ENCODE measurements around the gene UQCC2.

Gene UQCC2

DNA sequence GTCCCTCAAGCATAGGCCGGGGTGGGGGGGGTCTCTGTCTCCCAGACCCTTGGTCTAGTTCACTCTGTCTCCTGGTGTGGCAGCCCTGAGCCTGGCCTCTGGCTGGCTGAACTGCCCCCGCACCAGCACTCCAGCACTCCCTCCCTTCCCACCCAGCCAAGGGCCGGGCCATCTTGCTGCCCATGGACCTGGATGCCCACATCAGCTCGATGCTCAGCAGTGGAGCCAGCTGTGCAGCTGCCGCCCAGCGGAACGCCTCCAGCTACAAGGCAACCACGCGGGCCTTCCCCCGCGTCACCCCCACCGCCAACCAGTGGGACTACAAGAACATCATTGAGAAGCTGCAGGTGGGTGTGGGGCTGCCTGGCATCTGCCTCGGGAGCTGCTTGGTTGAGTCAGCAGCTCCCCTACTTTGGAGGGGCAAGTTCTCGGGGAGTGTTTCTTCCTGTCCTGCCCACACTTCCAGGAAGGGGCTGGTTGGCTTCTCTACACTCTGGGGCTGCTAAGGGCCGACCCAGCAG lies 28.4 kb downstream of the UQCC2 start:
- no peak overlapping the region for H3K4me2 ChIP-seq (ENCODE audit: insufficient read depth, low read length, poor library complexity, severe bottlenecking)
- peak overlapping the region; percentile 50 for H3K14ac ChIP-seq (ENCODE audit: low read length)
- H3K36me3 ChIP-seq (replicated peaks in 1 of 2; ENCODE audit: control insufficient read depth in 2 of 2, insufficient read depth in 2 of 2, low read length in 2 of 2) = no peaks in the 10 kb centered on the region
- peak overlapping the region; percentile 77 for H2AK5ac ChIP-seq (ENCODE audit: low read depth, low read length)
- H4K8ac ChIP-seq (ENCODE audit: low read depth, low read length) = peak overlapping the region; percentile 32
- H3K4me1 ChIP-seq (ENCODE audit: control insufficient read depth in 2 of 2, insufficient read depth in 1 of 2, low read depth in 1 of 2, low read length in 2 of 2) = peaks cover 0 to 4% of the 10 kb centered on the region in 2 donors
- peak overlapping the region; percentile 46 for H2BK5ac ChIP-seq (ENCODE audit: low read length)
- H3K79me1 ChIP-seq (ENCODE audit: low read depth, low read length) = peaks cover 2% of the 10 kb centered on the region
- H3K9ac ChIP-seq (ENCODE audit: low read depth, low read length, poor library complexity) = no peak overlapping the region
- no peaks in the 10 kb centered on the region for H3K27me3 ChIP-seq (ENCODE audit: control insufficient read depth in 3 of 3, insufficient read depth in 3 of 3, low read depth in 1 of 3, low read length in 3 of 3)
- no peak overlapping the region for H3K4ac ChIP-seq (ENCODE audit: low read length)
- peak overlapping the region; percentile 37 for H3K23ac ChIP-seq (ENCODE audit: low read depth, low read length, poor library complexity)
- H3K18ac ChIP-seq (ENCODE audit: low read length) = peak overlapping the region; percentile 74
- H2BK12ac ChIP-seq (ENCODE audit: low read length) = no peak overlapping the region
- no peak for DNase-seq (ENCODE audit: low spot score)
- no peak overlapping the region for H3K4me3 ChIP-seq (ENCODE audit: low read length in 2 of 2)
- no peaks in the 10 kb centered on the region for H3K9me3 ChIP-seq (replicated peaks in 1 of 2; ENCODE audit: control insufficient read depth in 2 of 2, insufficient read depth in 1 of 2, low read depth in 1 of 2, low read length in 2 of 2)
- H2BK120ac ChIP-seq (ENCODE audit: low read depth, low read length) = no peak overlapping the region
- no peak overlapping the region for H2AFZ ChIP-seq (ENCODE audit: low read length)
- peak overlapping the region; percentile 47 for H2BK15ac ChIP-seq (ENCODE audit: low read length)
- no peak overlapping the region for H3K27ac ChIP-seq (replicated peaks; ENCODE audit: low read length)
- WGBS, 2 donors (ENCODE audit: extremely low coverage in 2 of 2, insufficient read length in 2 of 2, insufficient replicate concordance in 1 of 2) = no CpG with 5 or more reads among the region's 15 CpGs
- peak overlapping the region; percentile 67 for H4K91ac ChIP-seq (ENCODE audit: low read depth, low read length, poor library complexity)

DNA sequence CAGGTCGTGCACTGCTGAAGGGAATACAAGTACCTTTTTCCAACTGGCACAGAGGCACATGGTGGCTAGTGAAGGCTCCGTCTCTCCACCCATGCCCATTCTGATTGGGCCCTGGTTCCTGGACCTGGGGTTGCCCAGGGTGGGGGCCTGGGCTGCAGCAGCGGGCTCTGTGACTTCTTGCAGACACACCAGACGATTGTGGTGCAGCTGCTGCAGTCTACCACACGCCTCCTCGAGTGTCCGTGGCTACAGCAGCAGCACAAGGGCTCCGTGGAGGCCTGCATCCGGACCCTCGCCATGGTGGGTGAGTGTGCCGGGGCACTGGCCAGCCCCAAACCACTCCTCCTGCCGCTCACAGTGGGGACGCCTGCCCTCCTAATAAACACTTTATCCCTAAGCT lies 29.2 kb downstream of the UQCC2 start:
- H3K9ac ChIP-seq (ENCODE audit: low read depth, low read length, poor library complexity) = no peak overlapping the region
- peaks cover 2% of the 10 kb centered on the region for H3K79me1 ChIP-seq (ENCODE audit: low read depth, low read length)
- no peak for DNase-seq (ENCODE audit: low spot score)
- H2BK12ac ChIP-seq (ENCODE audit: low read length) = no peak overlapping the region
- H2AK5ac ChIP-seq (ENCODE audit: low read depth, low read length) = no peak overlapping the region
- H3K9me3 ChIP-seq (replicated peaks in 1 of 2; ENCODE audit: control insufficient read depth in 2 of 2, insufficient read depth in 1 of 2, low read depth in 1 of 2, low read length in 2 of 2) = no peaks in the 10 kb centered on the region
- no peak overlapping the region for H3K4me2 ChIP-seq (ENCODE audit: insufficient read depth, low read length, poor library complexity, severe bottlenecking)
- H3K27me3 ChIP-seq (ENCODE audit: control insufficient read depth in 3 of 3, insufficient read depth in 3 of 3, low read depth in 1 of 3, low read length in 3 of 3) = no peaks in the 10 kb centered on the region
- peaks cover 0 to 4% of the 10 kb centered on the region in 2 donors for H3K4me1 ChIP-seq (ENCODE audit: control insufficient read depth in 2 of 2, insufficient read depth in 1 of 2, low read depth in 1 of 2, low read length in 2 of 2)
- no peak overlapping the region for H3K14ac ChIP-seq (ENCODE audit: low read length)
- no peak overlapping the region for H4K91ac ChIP-seq (ENCODE audit: low read depth, low read length, poor library complexity)
- peak overlapping the region; percentile 46 for H2BK5ac ChIP-seq (ENCODE audit: low read length)
- no peak overlapping the region for H3K4me3 ChIP-seq (ENCODE audit: low read length in 2 of 2)
- H2AFZ ChIP-seq (ENCODE audit: low read length) = no peak overlapping the region
- no peak overlapping the region for H4K8ac ChIP-seq (ENCODE audit: low read depth, low read length)
- peak overlapping the region; percentile 75 for H3K23ac ChIP-seq (ENCODE audit: low read depth, low read length, poor library complexity)
- H3K18ac ChIP-seq (ENCODE audit: low read length) = no peak overlapping the region
- no peak overlapping the region for H2BK15ac ChIP-seq (ENCODE audit: low read length)
- WGBS, 2 donors (ENCODE audit: extremely low coverage in 2 of 2, insufficient read length in 2 of 2, insufficient replicate concordance in 1 of 2) = no CpG with 5 or more reads among the region's 13 CpGs
- H3K4ac ChIP-seq (ENCODE audit: low read length) = no peak overlapping the region
- H3K27ac ChIP-seq (replicated peaks; ENCODE audit: low read length) = no peak overlapping the region
- H2BK120ac ChIP-seq (ENCODE audit: low read depth, low read length) = no peak overlapping the region
- H3K36me3 ChIP-seq (replicated peaks in 1 of 2; ENCODE audit: control insufficient read depth in 2 of 2, insufficient read depth in 2 of 2, low read length in 2 of 2) = no peaks in the 10 kb centered on the region

DNA sequence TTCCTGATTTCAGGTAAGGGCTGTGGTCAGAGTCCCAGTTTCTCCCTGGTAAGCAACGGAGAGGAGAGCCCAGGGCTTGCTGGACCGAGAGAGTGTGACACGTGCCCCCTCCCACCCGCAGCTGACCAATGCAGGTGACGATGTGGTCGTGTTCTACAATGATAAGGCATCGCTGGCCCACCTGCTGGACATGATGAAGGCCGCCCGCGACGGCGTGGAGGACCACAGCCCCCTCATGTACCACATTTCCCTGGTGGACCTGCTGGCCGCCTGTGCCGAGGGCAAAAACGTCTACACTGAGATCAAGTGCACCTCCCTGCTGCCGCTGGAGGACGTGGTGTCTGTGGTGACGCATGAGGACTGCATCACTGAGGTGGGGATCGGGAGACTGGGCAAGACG lies 31.7 kb downstream of the UQCC2 start:
- no peak overlapping the region for H2BK120ac ChIP-seq (ENCODE audit: low read depth, low read length)
- no peaks in the 10 kb centered on the region for H3K9me3 ChIP-seq (replicated peaks in 1 of 2; ENCODE audit: control insufficient read depth in 2 of 2, insufficient read depth in 1 of 2, low read depth in 1 of 2, low read length in 2 of 2)
- no peak overlapping the region for H3K27ac ChIP-seq (replicated peaks; ENCODE audit: low read length)
- H2BK5ac ChIP-seq (ENCODE audit: low read length) = no peak overlapping the region
- H3K14ac ChIP-seq (ENCODE audit: low read length) = no peak overlapping the region
- H3K79me1 ChIP-seq (ENCODE audit: low read depth, low read length) = peaks cover 2% of the 10 kb centered on the region
- WGBS, 2 donors (ENCODE audit: extremely low coverage in 2 of 2, insufficient read length in 2 of 2, insufficient replicate concordance in 1 of 2) = no CpG with 5 or more reads among the region's 20 CpGs
- no peak overlapping the region for H3K4me3 ChIP-seq (ENCODE audit: low read length in 2 of 2)
- H2BK12ac ChIP-seq (ENCODE audit: low read length) = peak overlapping the region; percentile 4
- no peaks in the 10 kb centered on the region for H3K27me3 ChIP-seq (ENCODE audit: control insufficient read depth in 3 of 3, insufficient read depth in 3 of 3, low read depth in 1 of 3, low read length in 3 of 3)
- H3K23ac ChIP-seq (ENCODE audit: low read depth, low read length, poor library complexity) = peak overlapping the region; percentile 75
- no peak overlapping the region for H2AFZ ChIP-seq (ENCODE audit: low read length)
- peak overlapping the region; percentile 70 for H4K8ac ChIP-seq (ENCODE audit: low read depth, low read length)
- no peak for DNase-seq (ENCODE audit: low spot score)
- H3K18ac ChIP-seq (ENCODE audit: low read length) = no peak overlapping the region
- no peak overlapping the region for H3K4ac ChIP-seq (ENCODE audit: low read length)
- H2AK5ac ChIP-seq (ENCODE audit: low read depth, low read length) = peak overlapping the region; percentile 20
- H3K4me2 ChIP-seq (ENCODE audit: insufficient read depth, low read length, poor library complexity, severe bottlenecking) = no peak overlapping the region
- no peaks in the 10 kb centered on the region for H3K36me3 ChIP-seq (replicated peaks in 1 of 2; ENCODE audit: control insufficient read depth in 2 of 2, insufficient read depth in 2 of 2, low read length in 2 of 2)
- peak overlapping the region; percentile 15 for H3K9ac ChIP-seq (ENCODE audit: low read depth, low read length, poor library complexity)
- H2BK15ac ChIP-seq (ENCODE audit: low read length) = peak overlapping the region; percentile 40
- no peaks in the 10 kb centered on the region for H3K4me1 ChIP-seq (ENCODE audit: control insufficient read depth in 2 of 2, insufficient read depth in 1 of 2, low read depth in 1 of 2, low read length in 2 of 2)
- H4K91ac ChIP-seq (ENCODE audit: low read depth, low read length, poor library complexity) = no peak overlapping the region

DNA sequence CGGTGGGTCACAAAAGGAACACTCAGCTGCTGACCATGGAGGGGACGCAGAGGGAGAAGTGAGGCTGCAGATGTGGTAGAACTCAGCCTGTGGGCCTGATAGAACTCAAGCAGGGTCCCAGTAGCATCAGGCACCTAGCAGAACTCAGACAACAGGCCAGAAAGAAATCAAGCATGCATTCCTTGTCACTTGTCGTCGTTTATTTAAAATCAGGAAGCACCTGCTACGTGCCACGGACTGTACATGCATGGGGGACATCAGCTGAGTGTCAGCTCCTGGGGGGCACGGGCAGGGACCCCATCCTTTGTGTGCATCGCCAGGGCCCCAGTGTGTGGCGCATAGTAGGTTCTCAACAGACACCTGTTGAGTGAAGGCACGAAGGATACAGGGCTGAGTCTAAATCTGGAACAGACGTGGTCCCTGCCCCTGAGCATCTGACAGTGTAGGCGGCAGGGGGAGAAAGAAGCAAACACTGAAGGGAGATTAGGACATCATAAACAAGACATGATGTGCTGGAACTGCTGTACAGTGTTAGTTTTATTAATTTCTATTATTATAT lies 32.5 kb downstream of the UQCC2 start:
- Histone ChIP-seq H2BK5ac (ENCODE audit: low read length) (no peak overlapping the region), H3K18ac (ENCODE audit: low read length) (peak overlapping the region; percentile 37), H3K4me1 (ENCODE audit: control insufficient read depth in 2 of 2, insufficient read depth in 1 of 2, low read depth in 1 of 2, low read length in 2 of 2) (peaks cover 4% of the 10 kb centered on the region in 2 donors), H2BK15ac (ENCODE audit: low read length) (no peak overlapping the region), H2BK120ac (ENCODE audit: low read depth, low read length) (no peak overlapping the region), H2AK5ac (ENCODE audit: low read depth, low read length) (no peak overlapping the region), H3K27me3 (ENCODE audit: control insufficient read depth in 3 of 3, insufficient read depth in 3 of 3, low read depth in 1 of 3, low read length in 3 of 3) (no peaks in the 10 kb centered on the region), H3K23ac (ENCODE audit: low read depth, low read length, poor library complexity) (peak overlapping the region; percentile 86), H2AFZ (ENCODE audit: low read length) (no peak overlapping the region), H4K8ac (ENCODE audit: low read depth, low read length) (no peak overlapping the region), H4K91ac (ENCODE audit: low read depth, low read length, poor library complexity) (no peak overlapping the region), H3K4ac (ENCODE audit: low read length) (no peak overlapping the region), H3K4me3 (ENCODE audit: low read length in 2 of 2) (no peak overlapping the region), H3K14ac (ENCODE audit: low read length) (no peak overlapping the region), H3K79me1 (ENCODE audit: low read depth, low read length) (peaks cover 2% of the 10 kb centered on the region), H3K4me2 (ENCODE audit: insufficient read depth, low read length, poor library complexity, severe bottlenecking) (no peak overlapping the region), H3K27ac (replicated peaks; ENCODE audit: low read length) (no peak overlapping the region), H3K9me3 (replicated peaks in 1 of 2; ENCODE audit: control insufficient read depth in 2 of 2, insufficient read depth in 1 of 2, low read depth in 1 of 2, low read length in 2 of 2) (no peaks in the 10 kb centered on the region), H3K36me3 (replicated peaks in 1 of 2; ENCODE audit: control insufficient read depth in 2 of 2, insufficient read depth in 2 of 2, low read length in 2 of 2) (no peaks in the 10 kb centered on the region), H2BK12ac (ENCODE audit: low read length) (no peak overlapping the region), H3K9ac (ENCODE audit: low read depth, low read length, poor library complexity) (no peak overlapping the region)
- DNase-seq (ENCODE audit: low spot score) = no peak
- no CpG with 5 or more reads among the region's 12 CpGs for WGBS, 2 donors (ENCODE audit: extremely low coverage in 2 of 2, insufficient read length in 2 of 2, insufficient replicate concordance in 1 of 2)
